Measurements from ENCODE around the gene PRKACG.

PRKACG gene

GRCh38 chr9:68999393-69000105 lies 14.4 kb downstream of the PRKACG start:
- Histone ChIP-seq H3K4me2 (ENCODE audit: low read length) (peak overlapping the region; percentile 3; the same call in 1 of the 2 replicates), H4K20me1 (ENCODE audit: control insufficient read depth, insufficient read depth, low read depth, low read length) (no peaks in the 10 kb centered on the region), H3K36me3 (ENCODE audit: control insufficient read depth, low read length) (no peaks in the 10 kb centered on the region), H3K4me3 (ENCODE audit: low read length) (no peak overlapping the region), H3K27me3 (ENCODE audit: control insufficient read depth, low read length) (peaks cover 8% of the 10 kb centered on the region), H3K4me1 (ENCODE audit: control insufficient read depth, low read length) (peaks cover 20% of the 10 kb centered on the region), H3K27ac (ENCODE audit: low read depth, low read length) (no peak overlapping the region), H3K79me2 (ENCODE audit: control insufficient read depth, low read length) (no peaks in the 10 kb centered on the region), H3K9me2 (replicated peaks; ENCODE audit: control insufficient read depth, low read length) (no peaks in the 10 kb centered on the region), H3F3A (ENCODE audit: control insufficient read depth, insufficient read depth) (no peaks in the 10 kb centered on the region), H3K9me3 (ENCODE audit: control insufficient read depth, insufficient read depth, low read length) (no peaks in the 10 kb centered on the region)
- TF ChIP-seq EZH2phosphoT487 (IDR thresholded peaks at IDR 0.05; ENCODE audit: borderline replicate concordance, low read length) = no peak
- TF ChIP-seq CTCF (IDR thresholded peaks at IDR 0.05; ENCODE audit: low read depth, low read length, poor library complexity, severe bottlenecking) = peak; percentile 94

- H3K36me3 ChIP-seq (ENCODE audit: control insufficient read depth, low read length) = no peaks in the 10 kb centered on the region
- no peak overlapping the region for H3K4me2 ChIP-seq (ENCODE audit: low read length)
- no peaks in the 10 kb centered on the region for H4K20me1 ChIP-seq (ENCODE audit: control insufficient read depth, insufficient read depth, low read depth, low read length)
- H3K4me1 ChIP-seq (ENCODE audit: control insufficient read depth, low read length) = peaks cover 20% of the 10 kb centered on the region
- no peaks in the 10 kb centered on the region for H3K9me3 ChIP-seq (ENCODE audit: control insufficient read depth, insufficient read depth, low read length)
- TF ChIP-seq CTCF (IDR thresholded peaks at IDR 0.05; ENCODE audit: low read depth, low read length, poor library complexity, severe bottlenecking) (no peak), EZH2phosphoT487 (IDR thresholded peaks at IDR 0.05; ENCODE audit: borderline replicate concordance, low read length) (no peak)
- peaks cover 3% of the 10 kb centered on the region for H3K27me3 ChIP-seq (ENCODE audit: control insufficient read depth, low read length)
- no peaks in the 10 kb centered on the region for H3K79me2 ChIP-seq (ENCODE audit: control insufficient read depth, low read length)
- H3F3A ChIP-seq (ENCODE audit: control insufficient read depth, insufficient read depth) = no peaks in the 10 kb centered on the region
- H3K27ac ChIP-seq (ENCODE audit: low read depth, low read length) = no peak overlapping the region
- H3K9me2 ChIP-seq (replicated peaks; ENCODE audit: control insufficient read depth, low read length) = no peaks in the 10 kb centered on the region
- no peak overlapping the region for H3K4me3 ChIP-seq (ENCODE audit: low read length)
Measured at GRCh38 chr9:68998812-68999211, 15.1 kb downstream of the PRKACG start.

- Histone ChIP-seq H3K27me3 (ENCODE audit: control insufficient read depth, low read length) (peaks cover 3% of the 10 kb centered on the region), H3K36me3 (ENCODE audit: control insufficient read depth, low read length) (no peaks in the 10 kb centered on the region), H3K9me3 (ENCODE audit: control insufficient read depth, insufficient read depth, low read length) (no peaks in the 10 kb centered on the region), H3K79me2 (ENCODE audit: control insufficient read depth, low read length) (no peaks in the 10 kb centered on the region), H3K9me2 (replicated peaks; ENCODE audit: control insufficient read depth, low read length) (no peaks in the 10 kb centered on the region), H3K4me2 (ENCODE audit: low read length) (no peak overlapping the region), H4K20me1 (ENCODE audit: control insufficient read depth, insufficient read depth, low read depth, low read length) (no peaks in the 10 kb centered on the region), H3K4me3 (ENCODE audit: low read length) (no peak overlapping the region), H3K4me1 (ENCODE audit: control insufficient read depth, low read length) (peaks cover 20% of the 10 kb centered on the region), H3F3A (ENCODE audit: control insufficient read depth, insufficient read depth) (no peaks in the 10 kb centered on the region), H3K27ac (ENCODE audit: low read depth, low read length) (no peak overlapping the region)
- no peak for TF ChIP-seq EZH2phosphoT487 (IDR thresholded peaks at IDR 0.05; ENCODE audit: borderline replicate concordance, low read length)
- TF ChIP-seq CTCF (IDR thresholded peaks at IDR 0.05; ENCODE audit: low read depth, low read length, poor library complexity, severe bottlenecking) = no peak
Measured at GRCh38 chr9:68998385-68998784, 15.5 kb downstream of the PRKACG start.

All from DOHH2 (cell line).